MM.1S (cell line): ENCODE data around the gene TPCN2.

Experiments
- EZH2 ChIP-seq: fragments of 300-600 bp; sonication (generic); optimal IDR thresholded peaks from 2 replicates; pipeline ENCODE3; 2017; ENCODE audit warnings: low read depth, mild to moderate bottlenecking, antibody characterized with exemption, low read length, mixed read lengths
- EZH2phosphoT487 ChIP-seq: fragments of 300-600 bp; sonication (generic); IDR thresholded peaks from 2 replicates; pipeline ENCODE4 v1.6.1; 2018; ENCODE audit warnings: antibody characterized with exemption, low read length
- TF ChIP-seq, protein P1 (sequence below): fragments of 300-600 bp; sonication (generic); IDR thresholded peaks from 2 replicates; pipeline ENCODE4 v1.5.1; 2016; ENCODE audit warnings: antibody characterized with exemption, low read length, mixed read lengths

DNA sequence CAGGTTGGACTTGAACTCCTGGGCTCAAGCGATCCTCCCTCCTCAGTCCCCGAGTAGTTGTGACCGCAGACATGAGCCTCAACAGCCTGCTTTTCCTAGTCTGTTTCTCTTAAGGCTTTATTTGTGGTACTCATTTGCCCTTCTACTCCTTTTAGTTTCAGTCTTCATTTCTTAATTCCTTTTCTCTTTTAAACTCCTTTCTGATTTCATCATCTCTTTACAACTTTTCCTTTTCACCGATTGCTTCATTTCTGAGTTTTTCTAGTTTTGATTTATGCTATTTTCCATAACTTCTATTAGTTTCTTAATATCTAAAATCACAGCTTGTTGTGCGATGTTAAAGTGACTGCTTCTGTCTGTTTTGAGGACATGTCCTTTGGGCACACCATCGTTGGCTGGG, 18.4 kb upstream of the TPCN2 start:
- TF ChIP-seq, protein P1, sequence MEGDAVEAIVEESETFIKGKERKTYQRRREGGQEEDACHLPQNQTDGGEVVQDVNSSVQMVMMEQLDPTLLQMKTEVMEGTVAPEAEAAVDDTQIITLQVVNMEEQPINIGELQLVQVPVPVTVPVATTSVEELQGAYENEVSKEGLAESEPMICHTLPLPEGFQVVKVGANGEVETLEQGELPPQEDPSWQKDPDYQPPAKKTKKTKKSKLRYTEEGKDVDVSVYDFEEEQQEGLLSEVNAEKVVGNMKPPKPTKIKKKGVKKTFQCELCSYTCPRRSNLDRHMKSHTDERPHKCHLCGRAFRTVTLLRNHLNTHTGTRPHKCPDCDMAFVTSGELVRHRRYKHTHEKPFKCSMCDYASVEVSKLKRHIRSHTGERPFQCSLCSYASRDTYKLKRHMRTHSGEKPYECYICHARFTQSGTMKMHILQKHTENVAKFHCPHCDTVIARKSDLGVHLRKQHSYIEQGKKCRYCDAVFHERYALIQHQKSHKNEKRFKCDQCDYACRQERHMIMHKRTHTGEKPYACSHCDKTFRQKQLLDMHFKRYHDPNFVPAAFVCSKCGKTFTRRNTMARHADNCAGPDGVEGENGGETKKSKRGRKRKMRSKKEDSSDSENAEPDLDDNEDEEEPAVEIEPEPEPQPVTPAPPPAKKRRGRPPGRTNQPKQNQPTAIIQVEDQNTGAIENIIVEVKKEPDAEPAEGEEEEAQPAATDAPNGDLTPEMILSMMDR = no peak
- TF ChIP-seq EZH2phosphoT487 (no peak), EZH2 (no peak)
